Tibial nerve (tissue), 4 donors: ENCODE results near the gene HMSD.

Experiments
- CTCF ChIP-seq, 5 experiments: fragments of 200-600 bp in 3 of 5; fragments of 450-650 bp in 2 of 5; sonication (generic) in 3 of 5; IDR thresholded peaks; one replicate each; pipeline ENCODE4 v1.5.1; 2016 to 2019; ENCODE audit warnings: antibody characterized with exemption in 5 of 5, mild to moderate bottlenecking in 3 of 5, moderate library complexity in 2 of 5
- EP300 ChIP-seq, 2 donors: sonication (generic); formaldehyde crosslinking; IDR thresholded peaks; one replicate each; pipeline ENCODE4 v1.6.1; 2017; ENCODE audit warnings: antibody characterized with exemption in 2 of 2, mild to moderate bottlenecking in 1 of 2
- POLR2A ChIP-seq, 2 donors: fragments of 450-650 bp; IDR thresholded peaks; one replicate each; pipeline ENCODE4 v1.6.1; 2017; ENCODE audit warnings: antibody characterized with exemption in 2 of 2, mild to moderate bottlenecking in 2 of 2, moderate library complexity in 2 of 2

- no peak for TF ChIP-seq POLR2A (IDR thresholded peaks at IDR 0.05)
- no peak for TF ChIP-seq CTCF (IDR thresholded peaks at IDR 0.05)
- TF ChIP-seq EP300 (IDR thresholded peaks at IDR 0.05): no peak
These were observed 4.7 kb downstream of the HMSD start for GRCh38 chr18:63953811-63954210.
